Left hindlimb (tissue), 1 donor: ENCODE data around the gene SMARCA4.
A peak's percentile ranks its signal among the peaks of the same experiment; 100 is the strongest.

Source experiments
- DNase-seq: peaks from one replicate; pipeline ENCODE4 v3.0.0-alpha.2; 2018

SMARCA4 gene

GRCh38 chr19:10960314-10961072, at the start of gene SMARCA4:
Gene SMARCA4 (plus strand): TSS chr19:10961030. CDS start chr19:10984152, 23,122 bp downstream.
- peak; percentile 99 for DNase-seq

- DNase-seq: no peak
Measured at GRCh38 chr19:10911579-10912363, 49.1 kb upstream of the SMARCA4 start.

- no peak for DNase-seq
Measured at GRCh38 chr19:10912619-10913018, 48.2 kb upstream of the SMARCA4 start.

- no peak for DNase-seq
Measured at GRCh38 chr19:10913716-10914340, 47.0 kb upstream of the SMARCA4 start.

GRCh38 chr19:10915130-10916091, 45.4 kb upstream of the SMARCA4 start:
- DNase-seq: peak; percentile 73

GRCh38 chr19:10916602-10917001, 44.2 kb upstream of the SMARCA4 start:
- no peak for DNase-seq

- DNase-seq: no peak
Measured at GRCh38 chr19:10918359-10918758, 42.5 kb upstream of the SMARCA4 start.

GRCh38 chr19:10919352-10920287, 41.2 kb upstream of the SMARCA4 start:
- no peak for DNase-seq

GRCh38 chr19:10920288-10920655, 40.6 kb upstream of the SMARCA4 start:
- no peak for DNase-seq

GRCh38 chr19:10920781-10921180, 40.0 kb upstream of the SMARCA4 start:
- DNase-seq: no peak

GRCh38 chr19:10921199-10921909, 39.5 kb upstream of the SMARCA4 start:
- DNase-seq: no peak

GRCh38 chr19:10921910-10922637, 38.8 kb upstream of the SMARCA4 start:
- no peak for DNase-seq

- DNase-seq: no peak
Measured at GRCh38 chr19:10922638-10923014, 38.2 kb upstream of the SMARCA4 start.

- DNase-seq: no peak
Measured at GRCh38 chr19:10923260-10924112, 37.3 kb upstream of the SMARCA4 start.

- no peak for DNase-seq
Measured at GRCh38 chr19:10924597-10924996, 36.2 kb upstream of the SMARCA4 start.

GRCh38 chr19:10927730-10928562, 32.9 kb upstream of the SMARCA4 start:
- peak; percentile 49 for DNase-seq

- peak; percentile 97 for DNase-seq
Measured at GRCh38 chr19:10928563-10929401, 32.0 kb upstream of the SMARCA4 start, which contains the start of the genes TIMM29 and YIPF2. Gene TIMM29 (plus strand): TSS chr19:10928811. CDS start chr19:10928823, 12 bp downstream. Gene YIPF2 (minus strand): TSS chr19:10928639. CDS start chr19:10928410, 229 bp downstream.
